Stimulated activated memory B cell treated with anti-CD40 and anti-IgM and Interleukin-4, amounts not matched to agents 10 μg/mL and 1 μg/mL and 100 μg/mL, for 72 hours (primary cell): ENCODE data around the gene GBA2.

ENCODE experiments used
- ATAC-seq: fragments of 150-1000 bp; cut with Tn5 transposase; 2 replicates; pipeline ENCODE4 v1.10.0; 2021
- H3K27ac Mint-ChIP-seq: one replicate; pipeline ENCODE4 v1.8.0; 2022; ENCODE audit warnings: mild to moderate bottlenecking, mixed read lengths
- H3K27me3 Mint-ChIP-seq: one replicate; pipeline ENCODE4 v1.8.0; 2022; ENCODE audit warnings: mixed read lengths
- H3K36me3 Mint-ChIP-seq: one replicate; pipeline ENCODE4 v1.8.0; 2022; ENCODE audit warnings: mixed read lengths
- H3K4me1 Mint-ChIP-seq: one replicate; pipeline ENCODE4 v1.8.0; 2022; ENCODE audit warnings: mixed read lengths
- H3K4me3 Mint-ChIP-seq: one replicate; pipeline ENCODE4 v1.8.0; 2022; ENCODE audit warnings: mild to moderate bottlenecking, moderate library complexity, mixed read lengths
- H3K9me3 Mint-ChIP-seq: one replicate; pipeline ENCODE4 v1.8.0; 2022; ENCODE audit warnings: mixed read lengths

GBA2 gene

DNA sequence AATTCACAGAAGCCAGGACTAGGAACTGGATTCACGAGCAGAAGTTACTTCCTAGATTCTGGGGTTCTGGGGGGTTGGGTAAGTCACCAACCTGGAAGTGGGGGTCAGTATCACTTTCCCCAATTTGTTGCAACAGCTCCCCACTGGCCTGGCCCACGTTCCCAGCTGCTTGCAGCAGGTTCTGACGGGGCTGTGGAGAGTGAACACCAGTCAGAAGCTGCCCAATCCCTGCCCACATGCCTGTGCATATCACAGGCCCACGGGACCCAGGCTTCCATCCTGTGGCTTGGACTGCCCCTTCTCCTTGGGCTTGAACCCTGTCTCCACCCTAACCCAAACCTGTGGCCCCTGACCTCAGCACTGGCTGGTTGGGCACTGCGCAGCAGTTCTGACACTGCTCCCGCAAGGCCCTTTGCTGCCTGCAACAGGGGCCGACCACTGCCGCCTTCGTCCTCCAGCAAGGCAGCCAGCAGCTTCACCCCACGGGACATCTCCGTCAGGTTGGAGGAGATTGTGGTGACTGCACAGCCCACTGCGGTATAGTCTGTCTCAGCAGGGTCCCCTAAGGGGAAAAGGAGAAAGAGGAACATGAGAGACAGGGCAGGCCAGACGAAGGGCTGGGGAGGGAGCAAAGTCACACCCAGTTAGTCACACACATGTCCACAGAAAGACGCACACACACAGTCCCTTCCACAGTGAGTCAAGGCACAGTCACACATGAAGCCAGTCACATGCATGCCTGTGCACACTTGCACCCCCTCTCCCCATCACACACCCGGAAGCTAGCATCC lies 30.1 kb downstream of the GBA2 start:
- ATAC-seq, result peak; percentile 99
- Mint-ChIP-seq H3K4me3 (peak overlapping the region; percentile 25), H3K27me3 (no peaks in the 10 kb centered on the region), H3K27ac (peak overlapping the region; percentile 85), H3K9me3 (no peaks in the 10 kb centered on the region), H3K4me1 (peaks cover 39% of the 10 kb centered on the region), H3K36me3 (peaks cover 78% of the 10 kb centered on the region)

DNA sequence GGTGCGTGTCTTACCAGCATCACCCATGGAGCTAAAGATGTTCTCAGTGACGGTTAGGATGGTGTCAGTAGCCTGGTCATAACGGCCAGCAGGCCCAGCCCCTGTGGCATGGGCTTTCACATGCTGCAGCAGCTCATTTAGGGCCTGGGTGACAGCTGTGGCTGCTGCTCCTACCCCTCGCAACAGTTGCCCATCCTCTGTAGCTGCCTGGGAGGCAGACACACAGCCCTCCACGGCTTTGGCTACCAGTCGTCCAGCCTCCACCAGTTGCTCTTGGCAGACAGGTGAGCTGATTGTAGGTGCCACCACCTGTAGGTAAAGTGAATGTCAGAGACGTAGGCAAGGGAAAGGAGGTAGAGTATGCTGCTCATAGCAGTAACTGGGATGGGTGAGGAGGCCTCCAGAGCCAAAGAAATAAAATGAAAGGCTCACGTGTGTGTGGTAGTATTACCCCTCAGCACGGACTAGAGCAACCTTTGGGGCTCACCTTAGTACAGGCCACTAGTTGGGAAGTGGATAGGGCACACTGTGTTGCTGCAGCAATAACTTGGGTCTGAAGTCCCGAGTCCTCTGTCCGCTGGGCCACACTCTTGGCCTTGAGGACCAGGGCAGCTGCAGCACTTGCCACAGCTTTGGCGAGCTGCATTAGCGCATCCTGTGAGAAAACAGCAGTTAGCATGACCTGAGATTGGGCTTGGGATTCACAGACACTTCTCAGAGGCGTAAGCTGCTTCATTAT lies 31.7 kb downstream of the GBA2 start:
- Mint-ChIP-seq H3K27me3 (no peaks in the 10 kb centered on the region), H3K27ac (peak overlapping the region; percentile 85), H3K4me1 (peaks cover 38% of the 10 kb centered on the region), H3K4me3 (no peak overlapping the region), H3K9me3 (no peaks in the 10 kb centered on the region), H3K36me3 (peaks cover 86% of the 10 kb centered on the region)
- no peak for ATAC-seq

DNA sequence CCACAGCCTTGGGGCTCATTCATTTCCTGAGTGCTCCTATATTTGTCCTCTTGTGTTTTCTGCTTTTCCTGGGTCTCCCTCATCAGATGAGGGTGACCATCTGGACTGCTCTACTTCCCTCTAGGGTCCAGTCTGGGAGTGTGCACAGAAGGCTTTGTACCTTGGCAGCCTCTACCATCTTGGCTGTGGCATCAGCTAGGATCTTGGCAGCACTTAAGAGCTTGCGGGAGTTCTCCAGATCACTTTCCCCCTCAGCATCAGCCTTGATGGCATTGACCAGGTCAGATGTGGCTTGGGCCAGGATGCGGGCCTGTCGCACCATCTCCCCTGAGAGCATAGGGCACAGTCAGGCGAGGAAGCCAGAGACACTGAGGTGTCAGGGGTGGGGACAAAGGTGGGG lies 32.8 kb downstream of the GBA2 start:
- peak overlapping the region; percentile 85 for H3K27ac Mint-ChIP-seq
- H3K4me3 Mint-ChIP-seq, result no peak overlapping the region
- no peaks in the 10 kb centered on the region for H3K9me3 Mint-ChIP-seq
- H3K27me3 Mint-ChIP-seq, result no peaks in the 10 kb centered on the region
- no peak for ATAC-seq
- peaks cover 86% of the 10 kb centered on the region for H3K36me3 Mint-ChIP-seq
- peaks cover 35% of the 10 kb centered on the region for H3K4me1 Mint-ChIP-seq

DNA sequence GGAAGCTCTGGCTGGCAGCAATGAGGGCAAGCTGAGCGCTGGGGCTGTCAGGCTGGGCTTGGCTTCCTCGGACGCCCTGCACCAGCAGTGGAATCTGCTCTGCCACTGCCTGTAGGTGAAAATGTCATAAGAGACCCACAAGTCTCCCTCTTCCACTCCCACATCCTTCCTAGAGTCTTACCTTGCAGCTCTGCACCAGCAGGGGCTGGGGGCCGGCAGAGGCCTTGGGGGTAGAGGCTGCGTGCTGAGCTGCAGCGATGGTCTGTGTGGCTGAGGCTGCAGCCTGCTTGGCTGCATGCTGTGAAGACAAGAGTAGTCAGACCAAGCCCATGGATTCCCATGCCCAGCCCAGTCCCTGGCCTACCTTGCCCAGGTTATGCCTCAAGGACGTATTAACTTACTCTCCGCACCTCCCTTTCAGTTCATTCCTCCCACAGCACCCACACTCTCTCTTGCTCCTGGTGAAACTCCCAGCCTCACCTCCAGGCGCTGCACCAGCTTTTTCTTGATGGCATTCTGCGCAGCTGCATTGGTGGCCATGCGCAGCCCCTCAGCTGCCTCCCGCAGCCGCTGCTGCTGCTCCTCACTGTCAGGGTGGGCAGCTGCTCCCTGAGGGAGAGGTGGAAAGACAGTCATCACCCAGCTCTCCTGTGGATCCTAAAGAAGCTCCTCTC lies 34.3 kb downstream of the GBA2 start:
- Mint-ChIP-seq H3K27ac (peak overlapping the region; percentile 42), H3K27me3 (no peaks in the 10 kb centered on the region), H3K36me3 (peaks cover 84% of the 10 kb centered on the region), H3K4me1 (peaks cover 29% of the 10 kb centered on the region), H3K4me3 (no peak overlapping the region), H3K9me3 (no peaks in the 10 kb centered on the region)
- no peak for ATAC-seq

DNA sequence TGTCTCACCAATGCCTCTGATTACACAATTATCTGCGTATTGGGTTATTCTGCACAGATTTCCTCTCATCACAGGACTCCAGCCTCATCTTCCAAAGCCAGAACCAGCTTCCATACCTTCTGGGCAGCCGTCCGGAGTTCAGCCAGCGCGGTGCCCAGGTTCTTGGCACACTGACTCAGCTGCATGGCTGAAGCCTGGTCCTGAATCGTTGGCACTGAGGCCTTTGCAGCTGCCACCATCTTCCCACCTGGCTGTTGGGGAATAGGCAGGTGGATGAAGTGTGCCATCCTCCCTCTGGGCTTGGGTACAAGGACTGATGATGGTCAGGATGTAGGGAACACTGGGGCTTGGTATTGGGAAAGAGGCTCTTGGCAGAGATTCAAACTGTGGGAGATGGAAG lies 34.9 kb downstream of the GBA2 start:
- Mint-ChIP-seq H3K27me3 (no peaks in the 10 kb centered on the region), H3K4me1 (peaks cover 23% of the 10 kb centered on the region), H3K27ac (no peak overlapping the region), H3K4me3 (no peak overlapping the region), H3K36me3 (peaks cover 82% of the 10 kb centered on the region), H3K9me3 (no peaks in the 10 kb centered on the region)
- ATAC-seq, result no peak

DNA sequence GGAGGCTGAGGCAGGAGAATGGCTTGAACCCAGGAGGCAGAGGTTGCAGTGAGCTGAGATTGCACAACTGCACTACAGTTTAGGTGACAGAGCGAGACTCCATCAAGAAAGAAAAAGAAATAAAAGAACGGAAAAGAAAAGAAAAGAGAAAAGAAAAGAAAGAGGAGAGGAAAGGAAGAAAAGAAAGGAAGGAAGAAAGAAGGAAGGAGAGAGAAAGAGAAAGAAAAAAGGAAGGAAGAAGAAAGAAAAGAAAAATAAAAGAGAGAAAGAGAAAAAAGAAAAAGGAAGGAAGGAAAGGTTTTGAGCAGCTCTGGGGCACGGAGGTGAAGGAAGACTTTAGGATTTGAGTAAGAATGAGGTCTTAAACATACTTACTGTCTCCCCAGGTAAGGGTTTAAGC lies 35.5 kb downstream of the GBA2 start:
- peak overlapping the region; percentile 70 for H3K27ac Mint-ChIP-seq

GRCh38 chr9:35712762-35713400 lies 36.1 kb downstream of the GBA2 start:
- peaks cover 10% of the 10 kb centered on the region for H3K4me1 Mint-ChIP-seq
- no peaks in the 10 kb centered on the region for H3K27me3 Mint-ChIP-seq
- H3K27ac Mint-ChIP-seq, result peak overlapping the region; percentile 70
- H3K4me3 Mint-ChIP-seq, result no peak overlapping the region
- peaks cover 88% of the 10 kb centered on the region for H3K36me3 Mint-ChIP-seq
- no peaks in the 10 kb centered on the region for H3K9me3 Mint-ChIP-seq
- no peak for ATAC-seq

More for the DNA sequence above, 35.5 kb downstream of the GBA2 start:
- H3K4me1 Mint-ChIP-seq, result peaks cover 17% of the 10 kb centered on the region
- no peaks in the 10 kb centered on the region for H3K27me3 Mint-ChIP-seq
- no peak for ATAC-seq
- peaks cover 88% of the 10 kb centered on the region for H3K36me3 Mint-ChIP-seq
- no peak overlapping the region for H3K4me3 Mint-ChIP-seq
- H3K9me3 Mint-ChIP-seq, result no peaks in the 10 kb centered on the region

- no peak overlapping the region for H3K4me3 Mint-ChIP-seq
- no peaks in the 10 kb centered on the region for H3K9me3 Mint-ChIP-seq
- peaks cover 89% of the 10 kb centered on the region for H3K36me3 Mint-ChIP-seq
- peak overlapping the region; percentile 29 for H3K27ac Mint-ChIP-seq
- H3K4me1 Mint-ChIP-seq, result peaks cover 10% of the 10 kb centered on the region
- H3K27me3 Mint-ChIP-seq, result no peaks in the 10 kb centered on the region
- peak; percentile 73 for ATAC-seq
Observed at GRCh38 chr9:35711501-35712428, 37.3 kb downstream of the GBA2 start.

- no peaks in the 10 kb centered on the region for H3K9me3 Mint-ChIP-seq
- H3K36me3 Mint-ChIP-seq, result peaks cover 85% of the 10 kb centered on the region
- H3K4me3 Mint-ChIP-seq, result no peak overlapping the region
- H3K4me1 Mint-ChIP-seq, result peaks cover 6% of the 10 kb centered on the region
- H3K27me3 Mint-ChIP-seq, result no peaks in the 10 kb centered on the region
- H3K27ac Mint-ChIP-seq, result peak overlapping the region; percentile 29
- ATAC-seq, result no peak
Observed at GRCh38 chr9:35710818-35711500, 38.1 kb downstream of the GBA2 start.

GRCh38 chr9:35708146-35708545 lies 40.9 kb downstream of the GBA2 start:
- Mint-ChIP-seq H3K27ac (peak overlapping the region; percentile 19), H3K4me3 (no peak overlapping the region), H3K9me3 (no peaks in the 10 kb centered on the region), H3K27me3 (no peaks in the 10 kb centered on the region), H3K4me1 (peaks cover 6% of the 10 kb centered on the region), H3K36me3 (peaks cover 70% of the 10 kb centered on the region)
- no peak for ATAC-seq

DNA sequence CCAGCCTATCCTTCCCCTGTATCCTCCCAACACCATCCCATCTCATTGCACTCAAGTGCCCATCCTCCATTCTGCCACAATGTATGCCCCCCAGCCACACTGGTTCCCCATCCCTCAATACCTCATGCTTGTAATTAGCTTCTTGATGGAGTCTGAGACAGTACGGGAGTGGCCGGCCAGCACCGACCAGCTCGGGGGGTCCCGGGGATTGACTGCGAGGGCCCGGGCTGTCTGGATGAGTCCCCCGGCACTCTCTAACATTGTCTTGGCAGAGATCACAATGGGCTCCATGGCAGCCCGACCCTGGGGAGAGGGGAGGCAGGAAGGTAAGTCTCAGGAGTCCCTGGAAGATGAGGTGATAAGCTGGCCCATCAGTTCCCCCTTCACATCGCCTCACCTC lies 42.1 kb downstream of the GBA2 start:
- Mint-ChIP-seq H3K4me3 (no peak overlapping the region), H3K27me3 (no peaks in the 10 kb centered on the region), H3K36me3 (peaks cover 61% of the 10 kb centered on the region), H3K9me3 (no peaks in the 10 kb centered on the region), H3K4me1 (peaks cover 6% of the 10 kb centered on the region), H3K27ac (peak overlapping the region; percentile 19)
- ATAC-seq, result no peak

GRCh38 chr9:35705836-35706430 lies 43.1 kb downstream of the GBA2 start:
- H3K4me3 Mint-ChIP-seq, result no peak overlapping the region
- H3K4me1 Mint-ChIP-seq, result no peaks in the 10 kb centered on the region
- H3K36me3 Mint-ChIP-seq, result peaks cover 51% of the 10 kb centered on the region
- no peak for ATAC-seq
- no peaks in the 10 kb centered on the region for H3K9me3 Mint-ChIP-seq
- H3K27me3 Mint-ChIP-seq, result no peaks in the 10 kb centered on the region
- no peak overlapping the region for H3K27ac Mint-ChIP-seq

GRCh38 chr9:35705372-35705771 lies 43.7 kb downstream of the GBA2 start:
- Mint-ChIP-seq H3K4me3 (no peak overlapping the region), H3K9me3 (no peaks in the 10 kb centered on the region), H3K36me3 (peaks cover 45% of the 10 kb centered on the region), H3K27me3 (no peaks in the 10 kb centered on the region), H3K27ac (no peak overlapping the region), H3K4me1 (no peaks in the 10 kb centered on the region)
- ATAC-seq, result no peak
